HEK293 (cell line): ENCODE measurements around the gene HSPB6.

Source experiments
- ATF2 ChIP-seq: fragments of 450-650 bp; formaldehyde crosslinking; IDR thresholded peaks from 2 replicates; pipeline ENCODE4 v1.5.1; 2016; ENCODE audit warnings: missing biosample characterization, missing genetic modification characterization, low read depth
- MYNN ChIP-seq: fragments of 450-650 bp; formaldehyde crosslinking; IDR thresholded peaks from 2 replicates; pipeline ENCODE4 v1.5.1; 2016; ENCODE audit warnings: missing biosample characterization, missing genetic modification characterization, borderline replicate concordance
- PRDM10 ChIP-seq: fragments of 450-650 bp; formaldehyde crosslinking; IDR thresholded peaks from 2 replicates; pipeline ENCODE4 v1.5.1; 2016; ENCODE audit warnings: missing biosample characterization, missing genetic modification characterization
- SCRT1 ChIP-seq: fragments of 450-650 bp; formaldehyde crosslinking; IDR thresholded peaks from 2 replicates; pipeline ENCODE4 v1.5.1; 2016; ENCODE audit warnings: missing biosample characterization, missing genetic modification characterization, borderline replicate concordance
- SP3 ChIP-seq: fragments of 450-650 bp; formaldehyde crosslinking; IDR thresholded peaks from 2 replicates; pipeline ENCODE4 v1.5.1; 2016; ENCODE audit warnings: missing biosample characterization, missing genetic modification characterization
- ZBTB1 ChIP-seq: fragments of 450-650 bp; formaldehyde crosslinking; IDR thresholded peaks from 2 replicates; pipeline ENCODE4 v1.5.1; 2016; ENCODE audit warnings: missing biosample characterization, missing genetic modification characterization
- ZEB2 ChIP-seq: fragments of 450-650 bp; formaldehyde crosslinking; IDR thresholded peaks from 2 replicates; pipeline ENCODE4 v1.5.1; 2016; ENCODE audit warnings: missing biosample characterization, missing genetic modification characterization
- ZIC2 ChIP-seq: fragments of 450-650 bp; formaldehyde crosslinking; IDR thresholded peaks from 2 replicates; pipeline ENCODE4 v1.5.1; 2016; ENCODE audit warnings: missing biosample characterization, missing genetic modification characterization
- ZNF10 ChIP-seq: fragments of 450-650 bp; formaldehyde crosslinking; IDR thresholded peaks from 2 replicates; pipeline ENCODE4 v1.5.1; 2017; ENCODE audit warnings: missing biosample characterization, missing genetic modification characterization
- ZNF155 ChIP-seq: fragments of 450-650 bp; formaldehyde crosslinking; IDR thresholded peaks from 2 replicates; pipeline ENCODE4 v1.5.1; 2016; ENCODE audit warnings: missing biosample characterization, missing genetic modification characterization
- ZNF184 ChIP-seq: fragments of 450-650 bp; IDR thresholded peaks from 2 replicates; pipeline ENCODE4 v1.5.1; 2018; ENCODE audit warnings: missing biosample characterization, mild to moderate bottlenecking, missing genetic modification characterization
- ZNF23 ChIP-seq: fragments of 450-650 bp; formaldehyde crosslinking; IDR thresholded peaks from 2 replicates; pipeline ENCODE4 v1.5.1; 2016; ENCODE audit warnings: missing biosample characterization, missing genetic modification characterization, borderline replicate concordance
- ZNF280D ChIP-seq: fragments of 450-650 bp; formaldehyde crosslinking; IDR thresholded peaks from 2 replicates; pipeline ENCODE4 v1.5.1; 2016; ENCODE audit warnings: missing biosample characterization, missing genetic modification characterization
- ZNF354C ChIP-seq: fragments of 450-650 bp; formaldehyde crosslinking; IDR thresholded peaks from 2 replicates; pipeline ENCODE4 v1.5.1; 2016; ENCODE audit warnings: missing biosample characterization, missing genetic modification characterization, low read depth, borderline replicate concordance
- ZNF37A ChIP-seq: fragments of 450-650 bp; IDR thresholded peaks from 2 replicates; pipeline ENCODE4 v1.5.1; 2018; ENCODE audit warnings: missing biosample characterization, missing genetic modification characterization
- ZNF600 ChIP-seq: fragments of 450-650 bp; formaldehyde crosslinking; IDR thresholded peaks from 2 replicates; pipeline ENCODE4 v1.5.1; 2016; ENCODE audit warnings: missing biosample characterization, missing genetic modification characterization
- ZNF645 ChIP-seq: fragments of 450-650 bp; formaldehyde crosslinking; IDR thresholded peaks from 2 replicates; pipeline ENCODE4; 2016; ENCODE audit warnings: missing biosample characterization, missing genetic modification characterization
- ZNF701 ChIP-seq: fragments of 450-650 bp; formaldehyde crosslinking; IDR thresholded peaks from 2 replicates; pipeline ENCODE4 v1.5.1; 2016; ENCODE audit warnings: missing biosample characterization, missing genetic modification characterization
- ZNF791 ChIP-seq: fragments of 450-650 bp; formaldehyde crosslinking; IDR thresholded peaks from 2 replicates; pipeline ENCODE4 v1.5.1; 2016; ENCODE audit warnings: missing biosample characterization, missing genetic modification characterization
- ZSCAN16 ChIP-seq: fragments of 450-650 bp; formaldehyde crosslinking; IDR thresholded peaks from 2 replicates; pipeline ENCODE4 v1.5.1; 2016; ENCODE audit warnings: missing biosample characterization, missing genetic modification characterization
- TF ChIP-seq, protein P1 (sequence below): fragments of 450-650 bp; formaldehyde crosslinking; IDR thresholded peaks from 2 replicates; pipeline ENCODE4 v1.5.1; 2016; ENCODE audit warnings: missing biosample characterization, missing genetic modification characterization
- TF ChIP-seq, protein P2 (sequence below): fragments of 450-650 bp; formaldehyde crosslinking; IDR thresholded peaks from 2 replicates; pipeline ENCODE4 v1.5.1; 2016; ENCODE audit warnings: missing biosample characterization, missing genetic modification characterization
- TF ChIP-seq, protein P3 (sequence below): fragments of 450-650 bp; formaldehyde crosslinking; IDR thresholded peaks from 2 replicates; pipeline ENCODE4 v1.5.1; 2016; ENCODE audit warnings: missing biosample characterization, missing genetic modification characterization
- TF ChIP-seq, protein P4 (sequence below): sonication (generic); formaldehyde crosslinking; IDR thresholded peaks from 2 replicates; pipeline ENCODE4 v1.8.1; 2022; ENCODE audit warnings: mild to moderate bottlenecking, moderate library complexity, missing genetic modification reagents

HSPB6 gene

DNA sequence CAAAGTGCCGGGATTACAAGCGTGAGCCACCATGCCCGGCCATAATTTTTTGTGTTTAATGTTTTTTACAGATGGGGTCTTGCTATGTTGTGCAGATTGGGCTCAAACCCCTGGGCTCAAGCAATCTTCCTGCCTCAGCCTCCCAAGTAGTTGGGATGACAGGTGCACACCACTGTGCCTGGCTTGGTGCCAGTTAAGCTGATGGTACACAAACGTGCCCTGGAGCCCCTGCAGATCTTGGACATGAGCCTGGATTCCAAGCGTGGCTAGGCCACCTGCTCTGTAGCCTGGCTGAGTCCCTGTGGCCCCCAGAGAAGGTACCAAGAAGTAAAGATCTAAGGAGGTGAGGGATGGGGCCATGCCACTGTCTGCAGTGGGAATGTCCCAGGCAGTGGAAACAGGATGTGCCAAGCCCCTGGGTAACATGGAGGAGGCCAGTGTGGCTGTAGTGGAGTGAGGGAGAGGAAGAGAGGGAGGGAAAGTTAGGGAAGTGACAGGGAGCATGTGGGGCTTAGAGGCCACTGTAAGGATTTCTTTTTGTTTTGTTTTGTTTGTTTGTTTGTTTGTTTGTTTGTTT is 48.8 kb upstream of the HSPB6 start (continued):
- TF ChIP-seq, protein P1, sequence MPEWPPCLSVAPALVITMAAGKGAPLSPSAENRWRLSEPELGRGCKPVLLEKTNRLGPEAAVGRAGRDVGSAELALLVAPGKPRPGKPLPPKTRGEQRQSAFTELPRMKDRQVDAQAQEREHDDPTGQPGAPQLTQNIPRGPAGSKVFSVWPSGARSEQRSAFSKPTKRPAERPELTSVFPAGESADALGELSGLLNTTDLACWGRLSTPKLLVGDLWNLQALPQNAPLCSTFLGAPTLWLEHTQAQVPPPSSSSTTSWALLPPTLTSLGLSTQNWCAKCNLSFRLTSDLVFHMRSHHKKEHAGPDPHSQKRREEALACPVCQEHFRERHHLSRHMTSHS (tag by site-specific recombination) = no peak
- TF ChIP-seq MYNN (tag by site-specific recombination) (no peak), ZBTB1 (tag by site-specific recombination) (no peak), ZNF354C (tag by site-specific recombination) (no peak), SP3 (tag by site-specific recombination) (no peak), ZNF280D (no peak), ZNF645 (tag by site-specific recombination) (no peak), ZNF37A (tag by site-specific recombination) (no peak), PRDM10 (tag by site-specific recombination) (peak; percentile 91), SCRT1 (tag by site-specific recombination) (no peak), ZNF23 (tag by site-specific recombination) (no peak), ZSCAN16 (tag by site-specific recombination) (no peak), ZEB2 (tag by site-specific recombination) (no peak), ZNF701 (no peak), ZNF791 (no peak), ZIC2 (tag by site-specific recombination) (peak; percentile 71), ZNF600 (tag by site-specific recombination) (no peak), ZNF155 (tag by site-specific recombination) (no peak), ATF2 (tag by site-specific recombination) (no peak), ZNF184 (tag by site-specific recombination) (no peak), ZNF10 (no peak)
- TF ChIP-seq, protein P2, sequence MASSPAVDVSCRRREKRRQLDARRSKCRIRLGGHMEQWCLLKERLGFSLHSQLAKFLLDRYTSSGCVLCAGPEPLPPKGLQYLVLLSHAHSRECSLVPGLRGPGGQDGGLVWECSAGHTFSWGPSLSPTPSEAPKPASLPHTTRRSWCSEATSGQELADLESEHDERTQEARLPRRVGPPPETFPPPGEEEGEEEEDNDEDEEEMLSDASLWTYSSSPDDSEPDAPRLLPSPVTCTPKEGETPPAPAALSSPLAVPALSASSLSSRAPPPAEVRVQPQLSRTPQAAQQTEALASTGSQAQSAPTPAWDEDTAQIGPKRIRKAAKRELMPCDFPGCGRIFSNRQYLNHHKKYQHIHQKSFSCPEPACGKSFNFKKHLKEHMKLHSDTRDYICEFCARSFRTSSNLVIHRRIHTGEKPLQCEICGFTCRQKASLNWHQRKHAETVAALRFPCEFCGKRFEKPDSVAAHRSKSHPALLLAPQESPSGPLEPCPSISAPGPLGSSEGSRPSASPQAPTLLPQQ (tag by site-specific recombination) = no peak
- TF ChIP-seq, protein P3, sequence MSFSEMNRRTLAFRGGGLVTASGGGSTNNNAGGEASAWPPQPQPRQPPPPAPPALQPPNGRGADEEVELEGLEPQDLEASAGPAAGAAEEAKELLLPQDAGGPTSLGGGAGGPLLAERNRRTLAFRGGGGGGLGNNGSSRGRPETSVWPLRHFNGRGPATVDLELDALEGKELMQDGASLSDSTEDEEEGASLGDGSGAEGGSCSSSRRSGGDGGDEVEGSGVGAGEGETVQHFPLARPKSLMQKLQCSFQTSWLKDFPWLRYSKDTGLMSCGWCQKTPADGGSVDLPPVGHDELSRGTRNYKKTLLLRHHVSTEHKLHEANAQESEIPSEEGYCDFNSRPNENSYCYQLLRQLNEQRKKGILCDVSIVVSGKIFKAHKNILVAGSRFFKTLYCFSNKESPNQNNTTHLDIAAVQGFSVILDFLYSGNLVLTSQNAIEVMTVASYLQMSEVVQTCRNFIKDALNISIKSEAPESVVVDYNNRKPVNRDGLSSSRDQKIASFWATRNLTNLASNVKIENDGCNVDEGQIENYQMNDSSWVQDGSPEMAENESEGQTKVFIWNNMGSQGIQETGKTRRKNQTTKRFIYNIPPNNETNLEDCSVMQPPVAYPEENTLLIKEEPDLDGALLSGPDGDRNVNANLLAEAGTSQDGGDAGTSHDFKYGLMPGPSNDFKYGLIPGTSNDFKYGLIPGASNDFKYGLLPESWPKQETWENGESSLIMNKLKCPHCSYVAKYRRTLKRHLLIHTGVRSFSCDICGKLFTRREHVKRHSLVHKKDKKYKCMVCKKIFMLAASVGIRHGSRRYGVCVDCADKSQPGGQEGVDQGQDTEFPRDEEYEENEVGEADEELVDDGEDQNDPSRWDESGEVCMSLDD (tag by site-specific recombination) = no peak
- TF ChIP-seq, protein P4, sequence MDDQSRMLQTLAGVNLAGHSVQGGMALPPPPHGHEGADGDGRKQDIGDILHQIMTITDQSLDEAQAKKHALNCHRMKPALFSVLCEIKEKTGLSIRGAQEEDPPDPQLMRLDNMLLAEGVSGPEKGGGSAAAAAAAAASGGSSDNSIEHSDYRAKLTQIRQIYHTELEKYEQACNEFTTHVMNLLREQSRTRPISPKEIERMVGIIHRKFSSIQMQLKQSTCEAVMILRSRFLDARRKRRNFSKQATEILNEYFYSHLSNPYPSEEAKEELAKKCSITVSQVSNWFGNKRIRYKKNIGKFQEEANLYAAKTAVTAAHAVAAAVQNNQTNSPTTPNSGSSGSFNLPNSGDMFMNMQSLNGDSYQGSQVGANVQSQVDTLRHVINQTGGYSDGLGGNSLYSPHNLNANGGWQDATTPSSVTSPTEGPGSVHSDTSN = no peak
